Keratinocyte (primary cell): ENCODE measurements around the gene EIF3B. TPM values are rescaled to one million over a fixed set of nuclear protein-coding genes. Genes with fewer than 3 reads are reported as not detected.

Source experiments
- DNase-seq: peaks from one replicate; pipeline ENCODE4 v3.0.0-alpha.2; 2011; ENCODE audit warnings: low read depth, missing footprints, low spot score
- FAIRE-seq: peaks from 2 replicates; lab custom pipeline; 2011; peaks lifted over from hg19 to GRCh38; lab: Jason Lieb, UNC
- H2AFZ ChIP-seq: 2 replicates; pipeline ENCODE4 v1.6.0; 2012; ENCODE audit warnings: low read length, control low read depth, inconsistent platforms; ENCODE audit not compliant: control insufficient read depth
- H3K27ac ChIP-seq: 2 replicates; pipeline ENCODE4 v1.5.1; 2011; ENCODE audit warnings: low read length; ENCODE audit not compliant: control insufficient read depth, insufficient read depth
- H3K27me3 ChIP-seq: 3 replicates; pipeline ENCODE4 v1.6.0; 2011; ENCODE audit warnings: low read length; ENCODE audit not compliant: control insufficient read depth, insufficient read depth; ENCODE audit errors: extremely low read depth
- H3K36me3 ChIP-seq, 2 experiments: 2 replicates in 1 of 2; 3 replicates in 1 of 2; pipeline ENCODE4 v1.5.1; 2011; ENCODE audit warnings: low read length in 2 of 2, mild to moderate bottlenecking in 1 of 2; ENCODE audit not compliant: control insufficient read depth in 2 of 2, insufficient read depth in 2 of 2; ENCODE audit errors: extremely low read depth in 1 of 2
- H3K4me1 ChIP-seq: 3 replicates; pipeline ENCODE4 v1.5.1; 2011; ENCODE audit warnings: low read length; ENCODE audit not compliant: control insufficient read depth, insufficient read depth; ENCODE audit errors: extremely low read depth
- H3K4me2 ChIP-seq: 3 replicates; pipeline ENCODE4 v1.6.0; 2011; ENCODE audit warnings: low read depth, low read length; ENCODE audit not compliant: control insufficient read depth, insufficient read depth; ENCODE audit errors: extremely low read depth
- H3K4me3 ChIP-seq, 3 experiments: fragments of 200-600 bp in 1 of 3; sonication (generic) in 1 of 3; 2 replicates in 2 of 3; 3 replicates in 1 of 3; pipeline ENCODE4 v1.5.1; 2011 to 2016; ENCODE audit warnings: low read length in 3 of 3, mild to moderate bottlenecking in 3 of 3, control low read depth in 2 of 3, inconsistent platforms in 1 of 3, low read depth in 1 of 3, mixed read lengths in 1 of 3, mixed run types in 1 of 3, moderate library complexity in 1 of 3; ENCODE audit not compliant: control insufficient read depth in 2 of 3, insufficient read depth in 2 of 3; ENCODE audit errors: extremely low read depth in 1 of 3
- H3K79me2 ChIP-seq: 2 replicates; pipeline ENCODE4 v1.6.0; 2012; ENCODE audit warnings: low read length; ENCODE audit not compliant: control insufficient read depth, insufficient read depth
- H3K9ac ChIP-seq: 3 replicates; pipeline ENCODE4 v1.6.0; 2011; ENCODE audit warnings: low read length; ENCODE audit not compliant: control insufficient read depth, insufficient read depth; ENCODE audit errors: extremely low read depth
- H3K9me1 ChIP-seq: 3 replicates; pipeline ENCODE4 v1.6.0; 2011; ENCODE audit warnings: low read length; ENCODE audit not compliant: control insufficient read depth, insufficient read depth; ENCODE audit errors: extremely low read depth
- H3K9me3 ChIP-seq: 2 replicates; pipeline ENCODE4 v1.5.1; 2012; ENCODE audit warnings: low read depth, low read length; ENCODE audit not compliant: control insufficient read depth
- H4K20me1 ChIP-seq: 3 replicates; pipeline ENCODE4 v1.6.0; 2011; ENCODE audit warnings: low read length; ENCODE audit not compliant: control insufficient read depth, insufficient read depth; ENCODE audit errors: extremely low read depth
- EZH2 ChIP-seq: IDR thresholded peaks from one replicate; pipeline ENCODE4 v1.6.1; 2012; ENCODE audit warnings: inconsistent platforms, mild to moderate bottlenecking, low read length, moderate library complexity
- dilution Hi-C: fragments of 300-500 bp; cut with MboI; formaldehyde crosslinking; loops from one replicate; pipeline ENCODE4 v1.7.0; 2020; ENCODE audit warnings: low sequenced_read_pairs; ENCODE audit not compliant: extremely low pct_ligation_motif_present
- polyA plus RNA-seq, 5 experiments: library from polyadenylated mRNA; depleted of rRNA in 3 of 5; stranded (reverse) in 3 of 5; stranded (forward) in 1 of 5; unstranded in 1 of 5; fragments of >200 nt; gene quantifications; 1 replicate in 1 of 5; 2 replicates in 3 of 5; 3 replicates in 1 of 5; pipeline versions ENCODE4 v1.2.1 to v1.2.3, GENCODE V29; 2011 to 2012; ENCODE audit warnings: missing spikeins in 2 of 5, low read depth in 1 of 5, low replicate concordance in 1 of 5
- small RNA-seq, 3 experiments: library from RNA; depleted of rRNA; stranded (forward); fragments of <200 nt; gene quantifications; one replicate each; pipeline ENCODE3, GENCODE V24; 2012; ENCODE audit warnings: low read depth in 3 of 3, low replicate concordance in 1 of 3; ENCODE audit not compliant: insufficient read length in 3 of 3
- TF ChIP-seq, protein P1 (sequence below), 3 experiments: IDR thresholded peaks in 1 of 3; conservative IDR thresholded peaks in 1 of 3; optimal IDR thresholded peaks in 1 of 3; 2 replicates in 2 of 3; 3 replicates in 1 of 3; pipeline versions ENCODE3 to v1.5.1; 2011; ENCODE audit warnings: low read length in 3 of 3, mild to moderate bottlenecking in 3 of 3, moderate library complexity in 2 of 3, control low read depth in 1 of 3, inconsistent platforms in 1 of 3; ENCODE audit not compliant: insufficient read depth in 2 of 3; ENCODE audit errors: extremely low read depth in 1 of 3

EIF3B gene
- polyA plus RNA-seq, 1 donor (not counting 4 experiments of a cell fraction or from before 2014, with no cell fraction given): 169 TPM

DNA sequence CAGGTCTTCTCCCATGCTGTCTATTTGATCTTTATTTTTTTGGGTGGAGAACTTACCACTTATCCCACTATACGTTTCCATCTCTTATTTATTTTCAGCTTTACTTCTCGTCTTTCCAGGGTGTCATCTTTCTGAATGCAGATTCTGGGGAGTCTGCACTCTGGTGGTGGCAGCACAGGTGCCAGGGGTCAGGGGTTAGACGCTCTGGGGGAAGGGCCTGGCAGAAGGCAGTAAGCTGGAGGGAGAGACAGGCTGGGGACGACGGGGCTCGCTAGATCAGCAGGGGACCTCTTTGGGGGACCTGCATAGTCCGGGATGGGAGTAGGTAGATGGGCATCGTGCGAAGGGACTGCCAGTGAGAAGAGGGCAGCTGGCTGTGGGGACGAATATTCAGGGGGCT is 71.1 kb downstream of the EIF3B start:
- Histone ChIP-seq H3K4me2 (no peak overlapping the region), H4K20me1 (peaks cover 3% of the 10 kb centered on the region), H3K9me1 (no peaks in the 10 kb centered on the region), H3K36me3 (no peaks in the 10 kb centered on the region), H3K4me1 (no peaks in the 10 kb centered on the region), H3K27ac (no peak overlapping the region), H2AFZ (no peak overlapping the region), H3K9ac (no peak overlapping the region), H3K9me3 (no peaks in the 10 kb centered on the region), H3K27me3 (no peaks in the 10 kb centered on the region), H3K79me2 (no peaks in the 10 kb centered on the region), H3K4me3 (no peak overlapping the region)
- TF ChIP-seq, protein P1, sequence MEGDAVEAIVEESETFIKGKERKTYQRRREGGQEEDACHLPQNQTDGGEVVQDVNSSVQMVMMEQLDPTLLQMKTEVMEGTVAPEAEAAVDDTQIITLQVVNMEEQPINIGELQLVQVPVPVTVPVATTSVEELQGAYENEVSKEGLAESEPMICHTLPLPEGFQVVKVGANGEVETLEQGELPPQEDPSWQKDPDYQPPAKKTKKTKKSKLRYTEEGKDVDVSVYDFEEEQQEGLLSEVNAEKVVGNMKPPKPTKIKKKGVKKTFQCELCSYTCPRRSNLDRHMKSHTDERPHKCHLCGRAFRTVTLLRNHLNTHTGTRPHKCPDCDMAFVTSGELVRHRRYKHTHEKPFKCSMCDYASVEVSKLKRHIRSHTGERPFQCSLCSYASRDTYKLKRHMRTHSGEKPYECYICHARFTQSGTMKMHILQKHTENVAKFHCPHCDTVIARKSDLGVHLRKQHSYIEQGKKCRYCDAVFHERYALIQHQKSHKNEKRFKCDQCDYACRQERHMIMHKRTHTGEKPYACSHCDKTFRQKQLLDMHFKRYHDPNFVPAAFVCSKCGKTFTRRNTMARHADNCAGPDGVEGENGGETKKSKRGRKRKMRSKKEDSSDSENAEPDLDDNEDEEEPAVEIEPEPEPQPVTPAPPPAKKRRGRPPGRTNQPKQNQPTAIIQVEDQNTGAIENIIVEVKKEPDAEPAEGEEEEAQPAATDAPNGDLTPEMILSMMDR (optimal IDR thresholded peaks at IDR 0.05 in 1 of 3, IDR thresholded peaks at IDR 0.05 in 1 of 3, conservative IDR thresholded peaks at IDR 0.05 in 1 of 3; ENCODE audit: extremely low read depth in 1 of 3, insufficient read depth in 2 of 3, low read length in 3 of 3): no peak
- no peak for TF ChIP-seq EZH2
- DNase-seq: no peak
- no peak for FAIRE-seq
- dilution Hi-C loops: no loop called here

Small RNAs within 50 kb of the gene (small RNA-seq; reads per million reads assigned to genes)
- 0 reads per million in 3 experiments for gene AC004840.2

Other genes starting within 250 kb of the EIF3B start
- gene MAD1L1, start 121.9 kb upstream of the EIF3B start, polyA plus RNA-seq: 18.0 to 27.0 TPM (median 18.1 TPM) in 3 replicates
- 15.5 to 28.2 TPM (median 21.5 TPM) in 3 replicates for gene MRM2, start 112.6 kb upstream of the EIF3B start, polyA plus RNA-seq
- gene NUDT1, start 112.6 kb upstream of the EIF3B start, polyA plus RNA-seq: 15.8 to 31.1 TPM (median 21.9 TPM) in 3 replicates
- 18.0 to 28.0 TPM (median 24.2 TPM) in 3 replicates for gene SNX8, start 40.4 kb upstream of the EIF3B start, polyA plus RNA-seq
- gene CHST12, start 48.8 kb downstream of the EIF3B start, polyA plus RNA-seq: 5.0 to 8.3 TPM (median 7.0 TPM) in 3 replicates
- not detected in 3 replicates for gene GRIFIN, start 121.6 kb downstream of the EIF3B start, polyA plus RNA-seq
- 17.7 to 21.1 TPM (median 20.8 TPM) in 3 replicates for gene LFNG, start 164.9 kb downstream of the EIF3B start, polyA plus RNA-seq
- 6.4 to 12.6 TPM (median 10.0 TPM) in 3 replicates for gene BRAT1, start 200.7 kb downstream of the EIF3B start, polyA plus RNA-seq
- gene IQCE, start 204.2 kb downstream of the EIF3B start, polyA plus RNA-seq: 4.7 to 9.1 TPM (median 5.2 TPM) in 3 replicates